ENCODE results near the gene VPS37D.

The VPS37D gene

DNA sequence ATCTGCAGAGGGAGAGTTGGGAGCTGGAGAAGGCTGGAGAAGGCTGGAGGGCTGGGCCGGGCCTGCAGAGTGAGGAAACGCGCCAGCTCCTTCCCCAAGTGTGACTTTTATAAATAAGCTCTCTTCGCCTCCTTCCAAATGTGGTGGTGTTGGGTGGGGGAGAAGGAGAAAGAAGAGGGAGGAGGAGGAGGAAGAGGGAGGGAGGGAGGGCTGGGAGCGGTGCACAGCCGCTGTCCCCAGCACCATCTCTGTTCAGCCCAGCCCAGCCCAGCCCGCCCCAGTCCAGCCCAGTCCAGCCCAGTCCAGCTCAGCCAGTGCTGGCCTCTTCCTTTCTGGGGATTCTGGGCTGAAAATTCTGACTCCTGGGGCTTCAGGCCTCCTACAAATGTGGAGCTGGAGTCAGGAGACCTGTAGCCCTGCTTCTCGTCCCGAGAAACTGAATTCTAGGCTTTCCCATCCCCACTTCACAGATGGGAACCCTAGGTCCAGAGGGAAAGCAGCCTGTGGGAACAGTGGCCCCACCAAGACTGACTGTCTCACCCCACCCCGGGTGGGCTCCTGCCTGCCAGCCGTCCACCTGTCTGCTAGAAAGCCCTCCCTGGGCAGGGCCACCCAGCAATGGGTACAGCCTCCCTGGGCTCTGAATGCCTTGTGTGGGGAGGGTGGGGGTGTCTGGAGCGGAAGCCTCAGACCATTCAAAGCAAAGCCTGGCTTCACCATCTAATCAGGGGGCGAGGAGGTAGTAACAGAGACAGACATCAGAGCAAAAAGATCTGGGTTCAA, 49.6 kb downstream of the VPS37D start:
- H2AFZ ChIP-seq (ENCODE audit: low read length), result no peak overlapping the region
- no peak overlapping the region for H3K4me2 ChIP-seq (ENCODE audit: low read depth, low read length)
- no peaks in the 10 kb centered on the region for H4K20me1 ChIP-seq (ENCODE audit: insufficient read depth, low read length)
- H3K36me3 ChIP-seq (replicated peaks; ENCODE audit: insufficient read depth, low read length), result no peaks in the 10 kb centered on the region
- no peak overlapping the region for H3K27ac ChIP-seq (ENCODE audit: low read length)
- TF ChIP-seq EZH2phosphoT487 (IDR thresholded peaks at IDR 0.05; ENCODE audit: low read length) (no peak), EZH2 (optimal IDR thresholded peaks at IDR 0.05; ENCODE audit: low read depth, low read length) (no peak)
- TF ChIP-seq, protein P1, sequence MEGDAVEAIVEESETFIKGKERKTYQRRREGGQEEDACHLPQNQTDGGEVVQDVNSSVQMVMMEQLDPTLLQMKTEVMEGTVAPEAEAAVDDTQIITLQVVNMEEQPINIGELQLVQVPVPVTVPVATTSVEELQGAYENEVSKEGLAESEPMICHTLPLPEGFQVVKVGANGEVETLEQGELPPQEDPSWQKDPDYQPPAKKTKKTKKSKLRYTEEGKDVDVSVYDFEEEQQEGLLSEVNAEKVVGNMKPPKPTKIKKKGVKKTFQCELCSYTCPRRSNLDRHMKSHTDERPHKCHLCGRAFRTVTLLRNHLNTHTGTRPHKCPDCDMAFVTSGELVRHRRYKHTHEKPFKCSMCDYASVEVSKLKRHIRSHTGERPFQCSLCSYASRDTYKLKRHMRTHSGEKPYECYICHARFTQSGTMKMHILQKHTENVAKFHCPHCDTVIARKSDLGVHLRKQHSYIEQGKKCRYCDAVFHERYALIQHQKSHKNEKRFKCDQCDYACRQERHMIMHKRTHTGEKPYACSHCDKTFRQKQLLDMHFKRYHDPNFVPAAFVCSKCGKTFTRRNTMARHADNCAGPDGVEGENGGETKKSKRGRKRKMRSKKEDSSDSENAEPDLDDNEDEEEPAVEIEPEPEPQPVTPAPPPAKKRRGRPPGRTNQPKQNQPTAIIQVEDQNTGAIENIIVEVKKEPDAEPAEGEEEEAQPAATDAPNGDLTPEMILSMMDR (IDR thresholded peaks at IDR 0.05; ENCODE audit: low read length), result no peak
- H3K9me2 ChIP-seq (replicated peaks; ENCODE audit: insufficient read depth, low read length), result no peaks in the 10 kb centered on the region
- H3K9ac ChIP-seq (ENCODE audit: low read length), result no peak overlapping the region
- no peaks in the 10 kb centered on the region for H3K9me3 ChIP-seq (replicated peaks; ENCODE audit: insufficient read depth, low read length)
- H3K27me3 ChIP-seq (replicated peaks; ENCODE audit: insufficient read depth, low read length), result peaks cover 10% of the 10 kb centered on the region
- H3K4me1 ChIP-seq (ENCODE audit: low read length), result no peaks in the 10 kb centered on the region
- H3K79me2 ChIP-seq (ENCODE audit: low read length), result 0 out of 2 replicates have a peak, but pooled peaks cover 4% of the 10 kb centered on the region
- no peak for DNase-seq
- H3F3A ChIP-seq (ENCODE audit: insufficient read depth, low read length), result no peaks in the 10 kb centered on the region
- no peak overlapping the region for H3K4me3 ChIP-seq (ENCODE audit: low read length)

DNA sequence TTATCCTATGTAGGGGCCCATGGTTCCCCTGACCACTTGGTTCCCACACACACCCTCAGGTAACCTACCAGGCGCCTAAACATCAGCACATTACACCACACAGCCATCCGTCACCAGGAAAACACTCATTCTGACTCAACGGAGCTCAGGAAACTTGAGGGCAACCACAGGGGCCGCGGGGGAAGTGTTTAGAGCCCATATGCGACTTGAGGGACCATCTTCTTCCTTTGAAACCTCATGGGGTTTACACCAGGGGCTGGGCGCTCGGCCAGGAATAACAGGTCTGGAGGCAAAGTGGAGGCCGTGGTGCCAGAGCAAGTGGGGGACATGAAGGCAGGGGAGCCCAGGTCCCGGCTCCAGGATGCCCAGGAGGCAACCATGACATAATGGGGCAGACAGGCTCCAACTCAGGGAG, 50.4 kb downstream of the VPS37D start:
- Histone ChIP-seq H4K20me1 (ENCODE audit: insufficient read depth, low read length) (no peaks in the 10 kb centered on the region), H3K4me1 (ENCODE audit: low read length) (no peaks in the 10 kb centered on the region), H3K9me2 (replicated peaks; ENCODE audit: insufficient read depth, low read length) (no peaks in the 10 kb centered on the region), H3K9ac (ENCODE audit: low read length) (no peak overlapping the region), H3K4me3 (ENCODE audit: low read length) (no peak overlapping the region), H3K36me3 (replicated peaks; ENCODE audit: insufficient read depth, low read length) (no peaks in the 10 kb centered on the region), H3K4me2 (ENCODE audit: low read depth, low read length) (no peak overlapping the region), H3F3A (ENCODE audit: insufficient read depth, low read length) (no peaks in the 10 kb centered on the region), H3K9me3 (replicated peaks; ENCODE audit: insufficient read depth, low read length) (no peaks in the 10 kb centered on the region), H3K27me3 (replicated peaks; ENCODE audit: insufficient read depth, low read length) (peaks cover 10% of the 10 kb centered on the region), H3K27ac (ENCODE audit: low read length) (no peak overlapping the region), H3K79me2 (ENCODE audit: low read length) (0 out of 2 replicates have a peak, but pooled peaks cover 4% of the 10 kb centered on the region), H2AFZ (ENCODE audit: low read length) (no peak overlapping the region)
- no peak for DNase-seq
- TF ChIP-seq, protein P1 (IDR thresholded peaks at IDR 0.05; ENCODE audit: low read length), result no peak
- TF ChIP-seq EZH2 (optimal IDR thresholded peaks at IDR 0.05; ENCODE audit: low read depth, low read length) (no peak), EZH2phosphoT487 (IDR thresholded peaks at IDR 0.05; ENCODE audit: low read length) (no peak)

DNA sequence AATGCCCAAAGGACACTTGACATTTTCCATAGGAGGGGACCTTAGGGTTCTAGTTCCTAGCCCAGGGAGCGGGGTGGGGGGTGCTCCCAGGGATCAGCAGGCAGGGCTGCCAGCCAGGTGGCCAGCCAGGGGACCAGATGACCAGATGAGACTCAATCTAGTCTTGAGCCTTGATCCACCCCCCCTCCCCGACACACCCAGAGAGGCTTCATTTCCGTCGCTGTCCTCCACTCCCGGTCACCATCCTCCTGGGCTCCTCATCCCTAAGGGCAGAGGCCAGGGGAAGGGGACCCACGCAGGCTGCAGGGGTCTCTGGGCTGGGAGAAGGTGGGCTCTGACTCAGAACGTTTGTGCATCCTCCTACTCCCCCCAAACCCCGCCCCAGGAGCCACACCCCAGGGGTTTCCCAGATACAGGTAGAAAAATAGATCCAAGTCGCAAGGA, 50.8 kb downstream of the VPS37D start:
- Histone ChIP-seq H3K9me3 (replicated peaks; ENCODE audit: insufficient read depth, low read length) (no peaks in the 10 kb centered on the region), H3K4me3 (ENCODE audit: low read length) (peak overlapping the region; percentile 91), H2AFZ (ENCODE audit: low read length) (peak overlapping the region; percentile 93), H3K9me2 (replicated peaks; ENCODE audit: insufficient read depth, low read length) (no peaks in the 10 kb centered on the region), H4K20me1 (ENCODE audit: insufficient read depth, low read length) (no peaks in the 10 kb centered on the region), H3F3A (ENCODE audit: insufficient read depth, low read length) (no peaks in the 10 kb centered on the region), H3K27me3 (replicated peaks; ENCODE audit: insufficient read depth, low read length) (peaks cover 10% of the 10 kb centered on the region), H3K4me2 (ENCODE audit: low read depth, low read length) (peak overlapping the region; percentile 98), H3K4me1 (ENCODE audit: low read length) (no peaks in the 10 kb centered on the region), H3K79me2 (ENCODE audit: low read length) (0 out of 2 replicates have a peak, but pooled peaks cover 4% of the 10 kb centered on the region), H3K27ac (ENCODE audit: low read length) (no peak overlapping the region), H3K36me3 (replicated peaks; ENCODE audit: insufficient read depth, low read length) (no peaks in the 10 kb centered on the region), H3K9ac (ENCODE audit: low read length) (peak overlapping the region; percentile 67; the same call in 1 of the 2 replicates)
- DNase-seq, result no peak
- TF ChIP-seq EZH2phosphoT487 (IDR thresholded peaks at IDR 0.05; ENCODE audit: low read length) (no peak), EZH2 (optimal IDR thresholded peaks at IDR 0.05; ENCODE audit: low read depth, low read length) (no peak)
- TF ChIP-seq, protein P1 (IDR thresholded peaks at IDR 0.05; ENCODE audit: low read length), result no peak
